ENCODE results near the gene EXT2.

The EXT2 gene

DNA sequence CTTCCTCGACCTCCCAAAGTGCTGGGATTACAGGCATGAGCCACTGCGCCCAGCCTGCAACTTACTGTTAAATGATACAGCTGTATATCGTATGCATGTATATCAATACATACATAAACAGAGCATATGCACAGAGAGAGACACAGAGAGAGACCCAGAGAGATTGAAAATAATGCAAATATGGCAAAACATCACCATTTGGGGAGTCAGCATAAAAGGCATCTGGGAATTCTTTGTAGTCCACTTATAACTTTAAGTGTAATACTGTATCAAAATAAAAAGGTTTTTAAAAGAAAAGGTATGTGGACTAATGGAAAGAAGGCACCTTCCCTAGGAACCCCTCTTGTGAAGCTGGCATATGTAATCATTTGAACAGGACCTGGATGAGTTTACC, 192.7 kb downstream of the EXT2 start:
- no peak for DNase-seq (ENCODE audit: low read depth)
- no peak overlapping the region for H3K4me3 ChIP-seq (ENCODE audit: low read depth, low read length)
- TF ChIP-seq, protein P1, sequence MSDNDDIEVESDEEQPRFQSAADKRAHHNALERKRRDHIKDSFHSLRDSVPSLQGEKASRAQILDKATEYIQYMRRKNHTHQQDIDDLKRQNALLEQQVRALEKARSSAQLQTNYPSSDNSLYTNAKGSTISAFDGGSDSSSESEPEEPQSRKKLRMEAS (IDR thresholded peaks at IDR 0.05; ENCODE audit: low read depth, low read length): no peak
- TF ChIP-seq, protein P2, sequence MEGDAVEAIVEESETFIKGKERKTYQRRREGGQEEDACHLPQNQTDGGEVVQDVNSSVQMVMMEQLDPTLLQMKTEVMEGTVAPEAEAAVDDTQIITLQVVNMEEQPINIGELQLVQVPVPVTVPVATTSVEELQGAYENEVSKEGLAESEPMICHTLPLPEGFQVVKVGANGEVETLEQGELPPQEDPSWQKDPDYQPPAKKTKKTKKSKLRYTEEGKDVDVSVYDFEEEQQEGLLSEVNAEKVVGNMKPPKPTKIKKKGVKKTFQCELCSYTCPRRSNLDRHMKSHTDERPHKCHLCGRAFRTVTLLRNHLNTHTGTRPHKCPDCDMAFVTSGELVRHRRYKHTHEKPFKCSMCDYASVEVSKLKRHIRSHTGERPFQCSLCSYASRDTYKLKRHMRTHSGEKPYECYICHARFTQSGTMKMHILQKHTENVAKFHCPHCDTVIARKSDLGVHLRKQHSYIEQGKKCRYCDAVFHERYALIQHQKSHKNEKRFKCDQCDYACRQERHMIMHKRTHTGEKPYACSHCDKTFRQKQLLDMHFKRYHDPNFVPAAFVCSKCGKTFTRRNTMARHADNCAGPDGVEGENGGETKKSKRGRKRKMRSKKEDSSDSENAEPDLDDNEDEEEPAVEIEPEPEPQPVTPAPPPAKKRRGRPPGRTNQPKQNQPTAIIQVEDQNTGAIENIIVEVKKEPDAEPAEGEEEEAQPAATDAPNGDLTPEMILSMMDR (IDR thresholded peaks at IDR 0.05; ENCODE audit: low read depth, low read length): no peak
- no peak for TF ChIP-seq MYC (IDR thresholded peaks at IDR 0.05; ENCODE audit: low read depth, low read length)

DNA sequence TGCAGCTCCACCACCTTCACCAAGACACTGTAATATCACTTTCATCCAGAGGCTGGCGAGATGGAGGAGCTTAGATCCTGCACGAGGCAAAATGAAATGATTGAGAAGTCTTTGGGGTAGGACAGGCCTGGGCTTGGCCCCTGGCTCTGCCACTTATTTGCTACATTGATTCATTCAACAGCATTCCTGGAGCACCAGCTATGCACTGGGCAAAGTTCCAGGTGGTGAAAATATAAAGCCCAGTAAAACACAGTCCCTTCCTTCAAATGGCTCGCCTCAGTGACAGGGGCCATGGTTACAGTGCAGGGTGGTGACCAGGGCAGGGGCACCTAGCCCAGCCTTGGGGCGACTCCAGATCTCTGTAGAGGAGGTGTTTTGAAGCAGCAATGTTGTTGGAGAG, 194.7 kb downstream of the EXT2 start:
- no peak overlapping the region for H3K4me3 ChIP-seq (ENCODE audit: low read depth, low read length)
- TF ChIP-seq MYC (IDR thresholded peaks at IDR 0.05; ENCODE audit: low read depth, low read length) (no peak), POLR2A (IDR thresholded peaks at IDR 0.05; ENCODE audit: extremely low read depth, insufficient read length) (no peak)
- TF ChIP-seq, protein P1 (IDR thresholded peaks at IDR 0.05; ENCODE audit: low read depth, low read length): no peak
- TF ChIP-seq, protein P2 (IDR thresholded peaks at IDR 0.05; ENCODE audit: low read depth, low read length): no peak
- no peak for DNase-seq (ENCODE audit: low read depth)

Measured in NB4 (cell line).